ENCODE results near the gene FAM90A1. TPM values are rescaled to one million over a fixed set of nuclear protein-coding genes. Genes with fewer than 3 reads are reported as not detected.
"Not testable (repeated sequence)": the region's sequence is repeated elsewhere in the genome, so short reads cannot be mapped to it uniquely, and the experiment has no call there.

Gene FAM90A1
- total and polyA plus RNA-seq, 2 donors (not counting 1 experiment from before 2014, with no cell fraction given): 0.05 to 0.33 TPM

DNA sequence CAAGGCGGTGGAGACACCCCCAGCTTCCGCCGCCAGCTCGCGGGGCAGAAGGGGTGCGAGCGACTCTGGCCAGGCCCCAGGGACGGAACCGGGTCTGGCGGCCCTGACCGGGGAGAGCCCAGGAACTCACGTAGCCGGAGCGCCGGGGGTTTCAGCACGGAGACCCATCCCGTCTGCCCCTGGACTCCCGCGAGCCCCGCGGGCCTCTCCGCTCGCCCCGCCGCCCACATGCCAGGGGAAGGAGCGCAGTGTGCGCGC lies 15.1 kb upstream of the FAM90A1 start:
- not testable (repeated sequence) for H3K79me2 ChIP-seq (ENCODE audit: control insufficient read depth, insufficient read depth, low read length); H3K27me3 ChIP-seq (ENCODE audit: control insufficient read depth, insufficient read depth, low read length); H3K36me3 ChIP-seq (ENCODE audit: control insufficient read depth, insufficient read depth, low read length); H4K20me1 ChIP-seq (ENCODE audit: control insufficient read depth, extremely low read depth, insufficient read depth, low read length); DNase-seq (ENCODE audit: low read depth in 2 of 2); H2AFZ ChIP-seq (ENCODE audit: low read length); H3K4me1 ChIP-seq (ENCODE audit: control insufficient read depth, extremely low read depth, insufficient read depth, low read length); H3K9me3 ChIP-seq (ENCODE audit: control insufficient read depth, insufficient read depth, low read depth, low read length)
- Histone ChIP-seq H3K4me2 (ENCODE audit: extremely low read depth, insufficient read depth, low read length) (peak overlapping the region; percentile 68), H3K27ac (ENCODE audit: insufficient read depth, low read length) (peak overlapping the region; percentile 97), H3K4me3 (replicated peaks in 1 of 4; ENCODE audit: control extremely low read depth in 1 of 4, insufficient read depth in 1 of 4, low read depth in 3 of 4, low read length in 4 of 4) (peak overlapping the region; percentile 64 to 73 (median 70)), H3K9ac (ENCODE audit: insufficient read depth, low read length) (peak overlapping the region; percentile 92)

DNA sequence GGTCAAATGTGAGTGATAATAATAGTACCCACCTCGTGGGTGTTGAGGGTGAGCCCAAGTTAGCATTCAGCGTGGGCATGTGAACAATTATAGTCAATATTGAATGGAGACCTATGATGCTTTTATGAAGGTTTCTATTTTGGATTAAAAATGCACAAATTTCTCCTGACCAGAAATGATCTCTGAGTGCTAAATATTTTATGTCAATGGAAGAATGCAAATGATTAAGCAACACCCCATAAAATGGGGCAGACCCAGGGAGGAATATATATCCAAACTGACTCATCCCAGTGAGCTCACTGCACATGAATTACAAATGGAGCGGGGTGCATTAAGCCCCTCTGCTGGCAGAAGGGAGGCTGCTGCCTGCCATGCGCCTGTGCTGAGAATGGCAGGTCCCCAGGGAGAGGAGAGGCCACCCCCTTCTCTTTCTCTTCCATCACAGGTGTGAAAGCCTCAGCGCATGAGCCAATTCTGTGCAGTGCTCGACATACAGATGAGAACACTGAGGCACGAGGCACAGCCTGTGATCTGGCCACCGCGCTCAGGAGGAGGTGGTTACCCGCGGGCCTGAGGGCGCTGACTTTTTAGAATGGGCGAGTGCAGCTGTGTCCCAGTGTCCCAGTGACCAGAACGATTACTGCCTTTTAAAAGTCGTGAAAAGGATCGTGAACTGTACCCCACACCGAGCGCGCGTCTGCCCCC lies 14.7 kb upstream of the FAM90A1 start:
- peak overlapping the region; percentile 97 for H3K27ac ChIP-seq (ENCODE audit: insufficient read depth, low read length)
- not testable (repeated sequence) for H2AFZ ChIP-seq (ENCODE audit: low read length); H3K9me3 ChIP-seq (ENCODE audit: control insufficient read depth, insufficient read depth, low read depth, low read length); H3K27me3 ChIP-seq (ENCODE audit: control insufficient read depth, insufficient read depth, low read length); H3K79me2 ChIP-seq (ENCODE audit: control insufficient read depth, insufficient read depth, low read length); H3K36me3 ChIP-seq (ENCODE audit: control insufficient read depth, insufficient read depth, low read length); H3K4me1 ChIP-seq (ENCODE audit: control insufficient read depth, extremely low read depth, insufficient read depth, low read length); H4K20me1 ChIP-seq (ENCODE audit: control insufficient read depth, extremely low read depth, insufficient read depth, low read length)
- peak; percentile 36 to 38 for DNase-seq (ENCODE audit: low read depth in 2 of 2)
- H3K4me3 ChIP-seq (replicated peaks in 1 of 4; ENCODE audit: control extremely low read depth in 1 of 4, insufficient read depth in 1 of 4, low read depth in 3 of 4, low read length in 4 of 4): peak overlapping the region; percentile 64 to 73 (median 70)
- peak overlapping the region; percentile 68 for H3K4me2 ChIP-seq (ENCODE audit: extremely low read depth, insufficient read depth, low read length)
- peak overlapping the region; percentile 92 for H3K9ac ChIP-seq (ENCODE audit: insufficient read depth, low read length)

DNA sequence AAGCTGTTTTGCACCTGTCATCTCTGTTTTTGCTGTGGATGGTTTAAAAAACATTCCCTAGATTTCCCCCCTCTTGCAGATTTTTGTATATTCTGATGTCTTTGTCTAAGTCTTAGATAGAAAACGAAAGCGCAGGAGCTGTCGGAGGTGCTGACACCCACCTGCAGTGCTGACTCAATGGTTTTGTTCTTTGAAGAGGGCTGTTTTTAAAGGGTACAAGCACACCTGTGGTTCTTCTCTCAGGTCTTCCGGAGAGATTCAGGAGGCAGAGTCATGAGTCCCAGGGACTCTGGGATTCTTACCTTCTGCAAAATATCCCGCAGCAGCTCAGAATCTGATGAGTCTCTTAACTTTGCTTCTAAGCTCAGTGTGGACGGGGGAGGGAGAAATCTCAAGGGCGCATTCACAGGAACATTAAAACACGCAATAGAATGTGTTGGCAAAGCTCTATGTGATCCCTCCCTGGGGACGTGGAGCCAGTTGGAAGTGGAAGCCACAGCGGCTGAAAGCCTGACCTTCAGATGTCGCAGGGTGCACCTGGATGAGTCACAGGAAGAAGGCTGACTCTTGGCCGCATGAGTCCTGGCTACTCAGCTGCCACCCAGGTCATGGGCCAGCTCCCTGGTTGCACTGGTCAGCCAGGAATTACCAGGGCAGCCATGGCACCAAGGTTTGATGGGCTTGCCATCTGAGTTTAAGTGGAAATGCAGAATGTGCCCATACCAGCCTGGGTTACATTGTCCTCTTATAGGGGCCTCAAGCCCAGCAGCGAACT lies 13.1 kb upstream of the FAM90A1 start:
- not testable (repeated sequence) for H3K4me2 ChIP-seq (ENCODE audit: extremely low read depth, insufficient read depth, low read length); H3K9me3 ChIP-seq (ENCODE audit: control insufficient read depth, insufficient read depth, low read depth, low read length); H2AFZ ChIP-seq (ENCODE audit: low read length); H3K9ac ChIP-seq (ENCODE audit: insufficient read depth, low read length); H3K27me3 ChIP-seq (ENCODE audit: control insufficient read depth, insufficient read depth, low read length); H4K20me1 ChIP-seq (ENCODE audit: control insufficient read depth, extremely low read depth, insufficient read depth, low read length); H3K4me1 ChIP-seq (ENCODE audit: control insufficient read depth, extremely low read depth, insufficient read depth, low read length); DNase-seq (ENCODE audit: low read depth in 2 of 2); H3K36me3 ChIP-seq (ENCODE audit: control insufficient read depth, insufficient read depth, low read length); H3K4me3 ChIP-seq (replicated peaks in 1 of 4; ENCODE audit: control extremely low read depth in 1 of 4, insufficient read depth in 1 of 4, low read depth in 3 of 4, low read length in 4 of 4); H3K79me2 ChIP-seq (ENCODE audit: control insufficient read depth, insufficient read depth, low read length)
- H3K27ac ChIP-seq (ENCODE audit: insufficient read depth, low read length): peak overlapping the region; percentile 43

DNA sequence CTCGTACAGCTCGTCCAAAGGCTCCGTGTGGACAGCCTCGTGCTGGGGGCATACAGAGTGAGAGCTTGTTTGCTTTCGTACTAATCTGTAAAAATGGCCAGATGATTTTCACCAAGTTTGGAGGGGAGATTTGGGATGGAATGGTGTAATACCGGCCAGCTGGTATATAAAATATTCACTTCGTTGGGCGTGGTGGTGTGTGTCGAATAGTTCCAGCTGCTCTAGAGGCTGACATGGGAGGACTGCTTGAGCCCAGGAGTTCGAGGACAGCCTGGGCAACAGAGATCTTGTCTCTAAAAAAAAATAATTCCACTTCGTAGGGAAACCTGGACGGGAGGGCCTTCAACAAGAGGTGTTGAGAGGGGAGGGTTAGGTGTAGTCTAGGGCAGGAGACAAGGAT lies 9.6 kb upstream of the FAM90A1 start:
- peak in 1 of 2 donors; percentile 70 for DNase-seq (ENCODE audit: low read depth in 2 of 2)
- H3K27ac ChIP-seq (ENCODE audit: insufficient read depth, low read length): peak overlapping the region; percentile 9
- H3K9me3 ChIP-seq (ENCODE audit: control insufficient read depth, insufficient read depth, low read depth, low read length): not testable (repeated sequence)

DNA sequence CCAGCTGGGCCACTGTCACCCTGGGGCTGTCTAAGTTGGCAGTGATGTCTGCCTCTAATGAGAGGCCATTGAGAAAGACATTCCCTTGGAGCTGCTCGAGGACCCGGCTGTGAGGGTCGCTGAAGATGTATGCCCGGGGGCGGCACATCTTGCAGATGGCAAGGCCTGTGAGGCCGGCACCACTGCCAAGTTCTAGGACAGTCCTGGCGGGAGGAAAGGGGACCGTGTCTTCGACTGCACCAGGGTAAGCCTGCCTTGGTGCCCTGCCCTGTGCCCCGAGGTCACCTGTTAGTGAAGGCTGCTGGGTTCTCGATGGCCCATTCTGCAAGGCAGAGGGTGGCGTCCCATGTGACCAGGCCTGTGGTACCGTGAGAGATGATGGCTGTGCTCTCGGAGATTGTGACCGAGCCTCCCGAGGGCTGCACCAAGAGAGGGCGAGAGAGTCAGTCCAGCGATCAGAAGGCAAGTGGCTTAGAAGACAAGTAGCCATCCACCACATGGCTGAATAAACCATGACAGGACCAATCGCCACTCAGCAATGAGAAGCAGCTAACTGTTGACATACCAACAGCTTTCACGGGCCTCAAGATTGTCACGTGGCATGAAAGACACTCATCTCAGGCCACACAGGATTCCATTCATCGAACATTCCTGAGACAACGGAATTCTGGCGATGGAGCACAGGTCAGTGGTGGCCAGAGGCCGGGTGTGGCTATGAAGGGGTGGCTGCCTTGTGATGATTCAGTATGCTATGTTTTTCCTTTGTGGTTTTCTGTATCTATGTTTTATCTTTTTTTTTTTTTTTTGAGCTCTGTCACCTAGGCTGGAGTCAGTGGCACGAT lies 8.1 kb upstream of the FAM90A1 start:
- H3K4me1 ChIP-seq (ENCODE audit: control insufficient read depth, extremely low read depth, insufficient read depth, low read length); H3K4me3 ChIP-seq (replicated peaks in 1 of 4; ENCODE audit: control extremely low read depth in 1 of 4, insufficient read depth in 1 of 4, low read depth in 3 of 4, low read length in 4 of 4); H3K9me3 ChIP-seq (ENCODE audit: control insufficient read depth, insufficient read depth, low read depth, low read length); H3K36me3 ChIP-seq (ENCODE audit: control insufficient read depth, insufficient read depth, low read length); H3K4me2 ChIP-seq (ENCODE audit: extremely low read depth, insufficient read depth, low read length); H3K79me2 ChIP-seq (ENCODE audit: control insufficient read depth, insufficient read depth, low read length); H4K20me1 ChIP-seq (ENCODE audit: control insufficient read depth, extremely low read depth, insufficient read depth, low read length); H3K27me3 ChIP-seq (ENCODE audit: control insufficient read depth, insufficient read depth, low read length); H3K9ac ChIP-seq (ENCODE audit: insufficient read depth, low read length); H2AFZ ChIP-seq (ENCODE audit: low read length): not testable (repeated sequence)
- peak; percentile 44 to 80 for DNase-seq (ENCODE audit: low read depth in 2 of 2)
- H3K27ac ChIP-seq (ENCODE audit: insufficient read depth, low read length): peak overlapping the region; percentile 62

More for the DNA sequence above, 9.6 kb upstream of the FAM90A1 start:
- not testable (repeated sequence) for H3K9ac ChIP-seq (ENCODE audit: insufficient read depth, low read length); H3K36me3 ChIP-seq (ENCODE audit: control insufficient read depth, insufficient read depth, low read length); H3K27me3 ChIP-seq (ENCODE audit: control insufficient read depth, insufficient read depth, low read length); H3K4me3 ChIP-seq (replicated peaks in 1 of 4; ENCODE audit: control extremely low read depth in 1 of 4, insufficient read depth in 1 of 4, low read depth in 3 of 4, low read length in 4 of 4); H3K4me1 ChIP-seq (ENCODE audit: control insufficient read depth, extremely low read depth, insufficient read depth, low read length); H4K20me1 ChIP-seq (ENCODE audit: control insufficient read depth, extremely low read depth, insufficient read depth, low read length); H3K79me2 ChIP-seq (ENCODE audit: control insufficient read depth, insufficient read depth, low read length); H2AFZ ChIP-seq (ENCODE audit: low read length); H3K4me2 ChIP-seq (ENCODE audit: extremely low read depth, insufficient read depth, low read length)

DNA sequence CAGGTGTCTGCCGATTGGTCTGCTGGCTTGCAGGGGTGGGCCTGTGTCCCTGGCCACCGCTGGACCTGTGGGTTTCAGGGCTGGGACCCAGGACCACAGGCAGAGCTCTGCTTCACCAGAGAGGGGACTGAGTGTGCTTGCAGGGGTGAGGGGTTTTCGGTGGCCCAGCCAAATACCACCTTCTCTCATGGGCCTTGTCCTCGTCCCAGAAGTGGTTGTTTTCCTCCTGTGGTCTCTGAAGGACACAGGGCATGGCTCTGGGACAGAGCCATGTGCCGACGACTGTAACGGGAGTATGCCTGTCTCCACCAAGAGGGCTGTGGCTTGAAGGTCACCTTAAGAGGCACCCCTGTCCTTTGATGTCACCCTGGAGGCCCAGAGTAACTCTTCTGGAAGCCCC lies 7.3 kb upstream of the FAM90A1 start:
- H3K79me2 ChIP-seq (ENCODE audit: control insufficient read depth, insufficient read depth, low read length); H3K36me3 ChIP-seq (ENCODE audit: control insufficient read depth, insufficient read depth, low read length); H3K27me3 ChIP-seq (ENCODE audit: control insufficient read depth, insufficient read depth, low read length); H3K9me3 ChIP-seq (ENCODE audit: control insufficient read depth, insufficient read depth, low read depth, low read length); H3K4me3 ChIP-seq (replicated peaks in 1 of 4; ENCODE audit: control extremely low read depth in 1 of 4, insufficient read depth in 1 of 4, low read depth in 3 of 4, low read length in 4 of 4); H3K9ac ChIP-seq (ENCODE audit: insufficient read depth, low read length); H2AFZ ChIP-seq (ENCODE audit: low read length); H3K27ac ChIP-seq (ENCODE audit: insufficient read depth, low read length); DNase-seq (ENCODE audit: low read depth in 2 of 2); H3K4me2 ChIP-seq (ENCODE audit: extremely low read depth, insufficient read depth, low read length); H3K4me1 ChIP-seq (ENCODE audit: control insufficient read depth, extremely low read depth, insufficient read depth, low read length); H4K20me1 ChIP-seq (ENCODE audit: control insufficient read depth, extremely low read depth, insufficient read depth, low read length): not testable (repeated sequence)
